ENCODE data around the gene STK32C. TPM values are rescaled to one million over a fixed set of nuclear protein-coding genes. Genes with fewer than 3 reads are reported as not detected.

STK32C gene
- total and polyA plus RNA-seq, 7 donors = 3.6 to 11.7 (median 6.6) TPM

DNA sequence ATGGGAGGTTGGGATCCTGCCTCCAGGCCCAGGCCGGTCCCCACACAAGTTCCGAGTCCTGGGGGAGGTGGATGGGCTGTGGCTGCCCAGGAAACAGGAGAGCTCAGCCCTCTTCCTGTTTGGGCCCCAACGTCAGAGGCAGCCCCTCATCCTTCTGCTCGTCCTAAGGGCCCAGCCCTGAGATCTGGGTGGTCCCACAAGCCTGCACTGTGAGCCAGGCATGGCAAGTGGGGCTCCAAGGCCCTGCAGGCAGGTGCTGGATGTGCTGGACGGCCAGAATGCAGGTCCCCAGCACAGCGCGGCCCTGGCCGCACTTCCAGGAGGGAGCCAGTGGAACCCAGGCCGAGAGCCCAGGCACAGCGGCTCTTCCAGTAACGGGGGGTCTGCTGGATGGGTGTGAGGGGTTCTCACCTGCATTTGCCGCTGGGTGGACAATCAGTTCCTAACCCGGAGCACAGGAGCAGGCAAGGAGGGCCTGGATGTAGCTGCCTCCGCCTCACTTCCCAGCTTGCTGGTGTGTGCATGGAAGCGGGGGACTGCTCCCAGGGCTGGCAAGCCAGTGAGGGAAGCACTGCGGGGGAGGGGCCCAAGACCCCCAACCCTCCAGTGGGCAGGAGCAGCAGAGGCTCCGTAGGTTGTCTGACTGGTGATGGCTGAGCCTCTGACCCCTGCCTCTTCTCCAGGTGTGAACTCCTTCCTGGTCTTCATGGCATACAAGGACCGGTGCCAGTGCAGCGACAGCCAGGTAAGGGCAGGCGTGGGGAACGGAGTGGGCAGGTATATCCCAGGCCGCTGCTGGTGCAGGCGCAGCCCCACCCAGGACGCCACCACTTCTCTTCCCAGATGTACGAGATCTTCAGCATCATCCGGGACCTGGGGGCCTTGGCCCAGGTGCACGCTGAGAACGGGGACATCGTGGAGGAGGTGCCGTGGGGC, 111.3 kb downstream of the STK32C start:
- no peak overlapping the region for H3K4me3 ChIP-seq
- no peaks in the 10 kb centered on the region for H3K4me1 ChIP-seq
- intact Hi-C loops (cut with DNase I) = no loop called here
- TF ChIP-seq, protein P1, sequence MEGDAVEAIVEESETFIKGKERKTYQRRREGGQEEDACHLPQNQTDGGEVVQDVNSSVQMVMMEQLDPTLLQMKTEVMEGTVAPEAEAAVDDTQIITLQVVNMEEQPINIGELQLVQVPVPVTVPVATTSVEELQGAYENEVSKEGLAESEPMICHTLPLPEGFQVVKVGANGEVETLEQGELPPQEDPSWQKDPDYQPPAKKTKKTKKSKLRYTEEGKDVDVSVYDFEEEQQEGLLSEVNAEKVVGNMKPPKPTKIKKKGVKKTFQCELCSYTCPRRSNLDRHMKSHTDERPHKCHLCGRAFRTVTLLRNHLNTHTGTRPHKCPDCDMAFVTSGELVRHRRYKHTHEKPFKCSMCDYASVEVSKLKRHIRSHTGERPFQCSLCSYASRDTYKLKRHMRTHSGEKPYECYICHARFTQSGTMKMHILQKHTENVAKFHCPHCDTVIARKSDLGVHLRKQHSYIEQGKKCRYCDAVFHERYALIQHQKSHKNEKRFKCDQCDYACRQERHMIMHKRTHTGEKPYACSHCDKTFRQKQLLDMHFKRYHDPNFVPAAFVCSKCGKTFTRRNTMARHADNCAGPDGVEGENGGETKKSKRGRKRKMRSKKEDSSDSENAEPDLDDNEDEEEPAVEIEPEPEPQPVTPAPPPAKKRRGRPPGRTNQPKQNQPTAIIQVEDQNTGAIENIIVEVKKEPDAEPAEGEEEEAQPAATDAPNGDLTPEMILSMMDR (IDR thresholded peaks at IDR 0.05) = no peak
- H3K27ac ChIP-seq = no peak overlapping the region
- no peaks in the 10 kb centered on the region for H3K36me3 ChIP-seq (ENCODE audit: insufficient read depth in 1 of 2, low read depth in 1 of 2)
- WGBS, 3 donors = 89 to 90% (median 90%) methylated on average over 25 to 30 of the region's 30 CpGs
- ATAC-seq = no peak
- H3K27me3 ChIP-seq (ENCODE audit: insufficient read depth in 3 of 3, low read length in 2 of 3) = no peaks in the 10 kb centered on the region
- no peaks in the 10 kb centered on the region for H3K9me3 ChIP-seq
- DNase-seq = peak in 1 of 2 donors; percentile 39

DNA sequence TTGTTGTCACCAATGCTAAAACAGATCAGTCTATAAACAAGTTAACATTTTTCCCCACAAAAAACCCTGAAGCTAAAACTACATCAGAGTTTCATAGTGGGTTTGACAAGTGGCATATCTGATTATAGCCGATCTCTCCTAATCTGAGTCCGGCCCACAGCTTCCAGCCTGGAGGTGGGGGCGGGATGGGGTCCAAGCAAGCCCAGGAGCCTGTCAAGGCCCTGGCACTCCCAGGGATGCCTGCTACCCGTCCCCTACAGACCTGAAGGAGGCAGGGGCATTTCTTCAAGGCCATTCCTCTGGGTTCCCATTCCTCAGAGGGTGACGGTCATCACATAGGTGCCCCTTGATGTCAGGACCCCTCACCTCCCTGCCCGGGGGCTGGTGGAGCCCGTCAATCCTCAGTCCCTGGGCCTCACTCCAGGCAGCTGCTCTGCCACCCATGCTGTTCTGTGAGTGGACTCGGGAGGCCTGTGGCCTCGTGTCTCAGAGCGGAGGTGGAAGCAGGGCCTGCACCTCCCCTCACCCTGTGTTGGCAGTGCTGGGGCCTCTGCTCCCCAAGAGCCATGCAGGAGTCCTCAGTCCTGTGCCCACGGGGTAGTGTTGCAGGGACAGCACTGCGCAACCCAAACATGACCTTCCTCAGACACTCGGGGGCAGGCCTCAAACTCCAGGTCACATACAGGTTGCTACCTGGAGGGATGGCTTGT, 112.2 kb downstream of the STK32C start:
- H3K9me3 ChIP-seq = no peaks in the 10 kb centered on the region
- WGBS, 3 donors = 86 to 87% (median 86%) methylated on average over 12 to 13 of the region's 13 CpGs
- no peak overlapping the region for H3K27ac ChIP-seq
- no peaks in the 10 kb centered on the region for H3K27me3 ChIP-seq (ENCODE audit: insufficient read depth in 3 of 3, low read length in 2 of 3)
- intact Hi-C loops (cut with DNase I) = no loop called here
- TF ChIP-seq, protein P1 (IDR thresholded peaks at IDR 0.05) = no peak
- no peaks in the 10 kb centered on the region for H3K36me3 ChIP-seq (ENCODE audit: insufficient read depth in 1 of 2, low read depth in 1 of 2)
- no peaks in the 10 kb centered on the region for H3K4me1 ChIP-seq
- DNase-seq (peak; percentile 6 to 26), ATAC-seq (no peak)
- H3K4me3 ChIP-seq = no peak overlapping the region

DNA sequence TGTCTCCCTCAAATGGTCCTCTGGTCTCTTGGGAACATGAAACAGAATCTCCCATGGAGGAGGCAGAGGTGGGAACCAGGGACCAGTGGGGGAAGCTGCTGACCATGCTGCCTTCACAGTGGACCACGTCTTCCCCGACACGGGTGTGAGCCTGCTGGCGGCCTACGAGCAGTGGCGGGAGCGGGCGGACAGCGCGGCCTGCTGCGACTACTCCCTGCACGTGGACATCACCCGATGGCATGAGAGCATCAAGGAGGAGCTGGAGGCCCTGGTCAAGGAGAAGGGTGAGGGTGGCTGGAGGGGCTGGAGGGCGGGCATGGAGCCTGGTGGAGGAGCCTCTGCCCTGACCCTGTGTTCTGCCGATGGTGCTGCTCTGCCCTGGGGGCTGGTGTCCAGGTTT, 113.0 kb downstream of the STK32C start:
- intact Hi-C loops (cut with DNase I) = no loop called here
- TF ChIP-seq, protein P1 (IDR thresholded peaks at IDR 0.05) = no peak
- Histone ChIP-seq H3K4me1 (no peaks in the 10 kb centered on the region), H3K27me3 (ENCODE audit: insufficient read depth in 3 of 3, low read length in 2 of 3) (peaks cover 0 to 6% (median 0%) of the 10 kb centered on the region in 3 donors), H3K27ac (no peak overlapping the region), H3K9me3 (no peaks in the 10 kb centered on the region), H3K4me3 (no peak overlapping the region), H3K36me3 (ENCODE audit: insufficient read depth in 1 of 2, low read depth in 1 of 2) (no peaks in the 10 kb centered on the region)
- ATAC-seq (no peak), DNase-seq (peak; percentile 7 to 48)
- 94 to 96% (median 95%) methylated on average over 14 to 15 of the region's 15 CpGs for WGBS, 3 donors

DNA sequence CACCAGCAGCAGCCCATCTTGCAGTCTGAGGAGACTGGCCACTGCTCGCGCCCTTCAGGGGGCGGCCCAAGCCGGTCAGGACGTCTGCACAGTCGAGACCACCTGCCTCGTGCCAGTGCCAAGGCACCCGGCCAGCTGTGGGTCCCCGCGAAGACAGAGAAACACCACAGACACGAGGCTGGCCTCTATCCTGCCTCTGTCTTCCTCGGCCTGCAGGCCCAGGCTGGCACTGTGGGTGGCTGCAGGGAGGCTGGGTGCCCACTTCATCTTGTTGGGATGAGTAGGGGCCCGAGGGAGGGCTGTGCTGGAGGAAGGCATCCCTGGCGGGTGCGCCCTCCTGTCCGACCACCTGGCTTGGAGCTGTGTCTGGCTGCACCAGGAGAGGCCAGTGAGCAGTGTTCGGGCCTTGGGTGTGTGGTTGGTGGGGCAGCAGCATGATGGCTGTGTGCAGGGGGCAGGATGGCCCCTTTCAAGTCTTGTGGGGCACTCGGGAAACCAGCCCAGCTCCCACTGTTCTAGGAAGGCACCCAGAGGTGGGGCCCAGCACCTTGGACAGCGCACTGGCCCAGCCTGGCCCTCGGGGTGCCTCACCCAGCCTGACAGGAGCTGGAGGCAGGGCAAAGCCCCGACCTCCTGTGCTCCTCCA, 113.7 kb downstream of the STK32C start:
- Histone ChIP-seq H3K36me3 (ENCODE audit: insufficient read depth in 1 of 2, low read depth in 1 of 2) (no peaks in the 10 kb centered on the region), H3K9me3 (no peaks in the 10 kb centered on the region), H3K4me1 (no peaks in the 10 kb centered on the region), H3K27ac (no peak overlapping the region), H3K4me3 (no peak overlapping the region), H3K27me3 (ENCODE audit: insufficient read depth in 3 of 3, low read length in 2 of 3) (peaks cover 0 to 12% (median 3%) of the 10 kb centered on the region in 3 donors)
- WGBS, 3 donors = 58 to 68% (median 65%) methylated on average over 21 of the region's 21 CpGs
- TF ChIP-seq, protein P1 (IDR thresholded peaks at IDR 0.05) = no peak
- DNase-seq (peak; percentile 16 to 34), ATAC-seq (peak in 2 of 4 donors; percentile 31 to 41)
- intact Hi-C loops (cut with DNase I) = no loop called here
